Measurements from ENCODE around the gene PRAF2. TPM values are rescaled to one million over a fixed set of nuclear protein-coding genes. Genes with fewer than 3 reads are reported as not detected.

PRAF2 gene
- total and polyA plus RNA-seq, 9 of the 15 experiments (the other 6 are each of a cell fraction or from before 2014, with no cell fraction given), result 0.24 to 5.7 (median 2.0) TPM

DNA sequence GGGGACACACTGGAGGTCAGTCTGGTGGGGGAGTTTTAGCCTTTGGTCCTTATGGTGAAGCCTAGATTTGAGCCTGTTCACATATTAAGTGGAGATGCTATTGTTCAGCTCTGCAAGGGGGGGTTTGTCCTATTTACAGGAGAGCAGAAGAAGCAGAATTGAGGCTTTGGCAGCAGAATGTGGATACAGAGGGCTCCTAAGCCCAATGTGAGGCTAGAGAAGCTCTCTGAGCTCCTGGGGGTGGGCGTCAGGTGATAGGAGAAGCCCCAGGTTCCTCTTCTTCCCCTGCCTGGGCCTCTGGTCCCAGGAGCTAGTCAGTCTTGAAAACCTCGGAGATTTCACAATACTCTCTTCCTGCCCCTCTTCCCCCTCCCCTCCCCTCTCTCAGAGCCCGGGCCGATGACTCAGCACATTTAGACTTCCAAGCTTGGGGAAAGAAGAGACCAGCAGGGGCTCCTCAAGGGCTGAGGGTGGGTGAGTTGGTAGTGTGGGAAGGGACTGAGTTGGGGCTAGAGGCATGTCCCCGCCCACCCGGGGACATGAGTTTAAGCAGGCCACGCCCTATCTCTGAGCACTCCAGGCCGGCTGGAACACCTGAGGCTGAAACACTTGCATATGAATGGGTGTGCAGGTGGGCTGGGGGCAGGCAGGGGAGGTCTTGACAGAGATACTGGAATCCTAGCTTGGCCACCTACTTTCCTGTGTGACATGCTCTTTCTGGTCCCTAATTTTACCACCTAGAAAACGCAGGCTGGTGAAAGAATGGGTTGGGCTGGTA lies 34.0 kb downstream of the PRAF2 start (continued):
- TF ChIP-seq TCF3 (CRISPR knock-in tag; IDR thresholded peaks at IDR 0.05) (no peak), NFE2 (IDR thresholded peaks at IDR 0.05; ENCODE audit: low read depth) (peak; percentile 98), ASH1L (IDR thresholded peaks at IDR 0.05; ENCODE audit: borderline replicate concordance, low read depth, partially characterized antibody) (no peak), SRF (CRISPR knock-in tag; IDR thresholded peaks at IDR 0.05) (0 out of 4 replicates have a peak, but pooled peaks of 1 of the 2 experiments have one; percentile 27), ZBTB7A (IDR thresholded peaks at IDR 0.05; ENCODE audit: borderline replicate concordance, control insufficient read depth, low read depth, low read length) (peak; percentile 85), NR3C1 (CRISPR knock-in tag; IDR thresholded peaks at IDR 0.05) (no peak), NFRKB (IDR thresholded peaks at IDR 0.05; ENCODE audit: low read depth) (no peak), U2AF1 (optimal IDR thresholded peaks at IDR 0.05; ENCODE audit: low read depth, low read length) (no peak), DNMT1 (IDR thresholded peaks at IDR 0.05) (no peak), HNRNPH1 (optimal IDR thresholded peaks at IDR 0.05; ENCODE audit: low read depth, low read length) (no peak), EP300 (IDR thresholded peaks at IDR 0.05; ENCODE audit: low read length) (peak; percentile 76)
- TF ChIP-seq, protein P1, sequence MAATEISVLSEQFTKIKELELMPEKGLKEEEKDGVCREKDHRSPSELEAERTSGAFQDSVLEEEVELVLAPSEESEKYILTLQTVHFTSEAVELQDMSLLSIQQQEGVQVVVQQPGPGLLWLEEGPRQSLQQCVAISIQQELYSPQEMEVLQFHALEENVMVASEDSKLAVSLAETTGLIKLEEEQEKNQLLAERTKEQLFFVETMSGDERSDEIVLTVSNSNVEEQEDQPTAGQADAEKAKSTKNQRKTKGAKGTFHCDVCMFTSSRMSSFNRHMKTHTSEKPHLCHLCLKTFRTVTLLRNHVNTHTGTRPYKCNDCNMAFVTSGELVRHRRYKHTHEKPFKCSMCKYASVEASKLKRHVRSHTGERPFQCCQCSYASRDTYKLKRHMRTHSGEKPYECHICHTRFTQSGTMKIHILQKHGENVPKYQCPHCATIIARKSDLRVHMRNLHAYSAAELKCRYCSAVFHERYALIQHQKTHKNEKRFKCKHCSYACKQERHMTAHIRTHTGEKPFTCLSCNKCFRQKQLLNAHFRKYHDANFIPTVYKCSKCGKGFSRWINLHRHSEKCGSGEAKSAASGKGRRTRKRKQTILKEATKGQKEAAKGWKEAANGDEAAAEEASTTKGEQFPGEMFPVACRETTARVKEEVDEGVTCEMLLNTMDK (IDR thresholded peaks at IDR 0.05; ENCODE audit: borderline replicate concordance, insufficient read depth, low read depth, low read length, poor library complexity, severe bottlenecking), result no peak
- TF ChIP-seq, protein P2, sequence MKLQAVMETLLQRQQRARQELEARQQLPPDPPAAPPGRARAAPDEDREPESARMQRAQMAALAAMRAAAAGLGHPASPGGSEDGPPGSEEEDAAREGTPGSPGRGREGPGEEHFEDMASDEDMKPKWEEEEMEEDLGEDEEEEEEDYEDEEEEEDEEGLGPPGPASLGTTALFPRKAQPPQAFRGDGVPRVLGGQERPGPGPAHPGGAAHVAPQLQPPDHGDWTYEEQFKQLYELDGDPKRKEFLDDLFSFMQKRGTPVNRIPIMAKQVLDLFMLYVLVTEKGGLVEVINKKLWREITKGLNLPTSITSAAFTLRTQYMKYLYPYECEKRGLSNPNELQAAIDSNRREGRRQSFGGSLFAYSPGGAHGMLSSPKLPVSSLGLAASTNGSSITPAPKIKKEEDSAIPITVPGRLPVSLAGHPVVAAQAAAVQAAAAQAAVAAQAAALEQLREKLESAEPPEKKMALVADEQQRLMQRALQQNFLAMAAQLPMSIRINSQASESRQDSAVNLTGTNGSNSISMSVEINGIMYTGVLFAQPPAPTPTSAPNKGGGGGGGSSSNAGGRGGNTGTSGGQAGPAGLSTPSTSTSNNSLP (IDR thresholded peaks at IDR 0.05; ENCODE audit: borderline replicate concordance, low read depth, low read length), result no peak
- TF ChIP-seq, protein P3, sequence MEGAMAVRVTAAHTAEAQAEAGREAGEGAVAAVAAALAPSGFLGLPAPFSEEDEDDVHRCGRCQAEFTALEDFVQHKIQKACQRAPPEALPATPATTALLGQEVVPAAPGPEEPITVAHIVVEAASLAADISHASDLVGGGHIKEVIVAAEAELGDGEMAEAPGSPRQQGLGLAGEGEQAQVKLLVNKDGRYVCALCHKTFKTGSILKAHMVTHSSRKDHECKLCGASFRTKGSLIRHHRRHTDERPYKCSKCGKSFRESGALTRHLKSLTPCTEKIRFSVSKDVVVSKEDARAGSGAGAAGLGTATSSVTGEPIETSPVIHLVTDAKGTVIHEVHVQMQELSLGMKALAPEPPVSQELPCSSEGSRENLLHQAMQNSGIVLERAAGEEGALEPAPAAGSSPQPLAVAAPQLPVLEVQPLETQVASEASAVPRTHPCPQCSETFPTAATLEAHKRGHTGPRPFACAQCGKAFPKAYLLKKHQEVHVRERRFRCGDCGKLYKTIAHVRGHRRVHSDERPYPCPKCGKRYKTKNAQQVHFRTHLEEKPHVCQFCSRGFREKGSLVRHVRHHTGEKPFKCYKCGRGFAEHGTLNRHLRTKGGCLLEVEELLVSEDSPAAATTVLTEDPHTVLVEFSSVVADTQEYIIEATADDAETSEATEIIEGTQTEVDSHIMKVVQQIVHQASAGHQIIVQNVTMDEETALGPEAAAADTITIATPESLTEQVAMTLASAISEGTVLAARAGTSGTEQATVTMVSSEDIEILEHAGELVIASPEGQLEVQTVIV (CRISPR knock-in tag; IDR thresholded peaks at IDR 0.05; ENCODE audit: borderline replicate concordance), result no peak
- TF ChIP-seq, protein P4, sequence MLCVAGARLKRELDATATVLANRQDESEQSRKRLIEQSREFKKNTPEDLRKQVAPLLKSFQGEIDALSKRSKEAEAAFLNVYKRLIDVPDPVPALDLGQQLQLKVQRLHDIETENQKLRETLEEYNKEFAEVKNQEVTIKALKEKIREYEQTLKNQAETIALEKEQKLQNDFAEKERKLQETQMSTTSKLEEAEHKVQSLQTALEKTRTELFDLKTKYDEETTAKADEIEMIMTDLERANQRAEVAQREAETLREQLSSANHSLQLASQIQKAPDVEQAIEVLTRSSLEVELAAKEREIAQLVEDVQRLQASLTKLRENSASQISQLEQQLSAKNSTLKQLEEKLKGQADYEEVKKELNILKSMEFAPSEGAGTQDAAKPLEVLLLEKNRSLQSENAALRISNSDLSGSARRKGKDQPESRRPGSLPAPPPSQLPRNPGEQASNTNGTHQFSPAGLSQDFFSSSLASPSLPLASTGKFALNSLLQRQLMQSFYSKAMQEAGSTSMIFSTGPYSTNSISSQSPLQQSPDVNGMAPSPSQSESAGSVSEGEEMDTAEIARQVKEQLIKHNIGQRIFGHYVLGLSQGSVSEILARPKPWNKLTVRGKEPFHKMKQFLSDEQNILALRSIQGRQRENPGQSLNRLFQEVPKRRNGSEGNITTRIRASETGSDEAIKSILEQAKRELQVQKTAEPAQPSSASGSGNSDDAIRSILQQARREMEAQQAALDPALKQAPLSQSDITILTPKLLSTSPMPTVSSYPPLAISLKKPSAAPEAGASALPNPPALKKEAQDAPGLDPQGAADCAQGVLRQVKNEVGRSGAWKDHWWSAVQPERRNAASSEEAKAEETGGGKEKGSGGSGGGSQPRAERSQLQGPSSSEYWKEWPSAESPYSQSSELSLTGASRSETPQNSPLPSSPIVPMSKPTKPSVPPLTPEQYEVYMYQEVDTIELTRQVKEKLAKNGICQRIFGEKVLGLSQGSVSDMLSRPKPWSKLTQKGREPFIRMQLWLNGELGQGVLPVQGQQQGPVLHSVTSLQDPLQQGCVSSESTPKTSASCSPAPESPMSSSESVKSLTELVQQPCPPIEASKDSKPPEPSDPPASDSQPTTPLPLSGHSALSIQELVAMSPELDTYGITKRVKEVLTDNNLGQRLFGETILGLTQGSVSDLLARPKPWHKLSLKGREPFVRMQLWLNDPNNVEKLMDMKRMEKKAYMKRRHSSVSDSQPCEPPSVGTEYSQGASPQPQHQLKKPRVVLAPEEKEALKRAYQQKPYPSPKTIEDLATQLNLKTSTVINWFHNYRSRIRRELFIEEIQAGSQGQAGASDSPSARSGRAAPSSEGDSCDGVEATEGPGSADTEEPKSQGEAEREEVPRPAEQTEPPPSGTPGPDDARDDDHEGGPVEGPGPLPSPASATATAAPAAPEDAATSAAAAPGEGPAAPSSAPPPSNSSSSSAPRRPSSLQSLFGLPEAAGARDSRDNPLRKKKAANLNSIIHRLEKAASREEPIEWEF (CRISPR knock-in tag; IDR thresholded peaks at IDR 0.05), result no peak
